Measurements from ENCODE around the gene GID8. TPM values are rescaled to one million over a fixed set of nuclear protein-coding genes. Genes with fewer than 3 reads are reported as not detected.

Gene GID8
- total and polyA plus RNA-seq, 4 donors, result 11.0 to 35.4 (median 23.7) TPM

GRCh38 chr20:62889411-62889810 is 48.5 kb upstream of the GID8 start:
- DNase-seq (no peak), ATAC-seq (ENCODE audit: insufficient read depth, low FRiP score) (no peak)
- H3K4me1 ChIP-seq (ENCODE audit: control insufficient read depth in 5 of 5, insufficient read depth in 5 of 5, low read length in 5 of 5), result no peaks in the 10 kb centered on the region
- no peak for TF ChIP-seq CTCF (IDR thresholded peaks at IDR 0.05; ENCODE audit: control extremely low read depth, extremely low read depth)
- H3K27me3 ChIP-seq (ENCODE audit: control insufficient read depth in 3 of 3, insufficient read depth in 3 of 3, low read length in 2 of 3), result no peaks in the 10 kb centered on the region
- H3K9me3 ChIP-seq (ENCODE audit: control insufficient read depth in 4 of 4, insufficient read depth in 3 of 4, low read length in 3 of 4), result peaks cover 0 to 2% (median 0%) of the 10 kb centered on the region in 4 donors
- no peak overlapping the region for H3K27ac ChIP-seq (ENCODE audit: low read depth in 1 of 2, low read length in 1 of 2)
- H3K36me3 ChIP-seq (ENCODE audit: control insufficient read depth in 4 of 4, insufficient read depth in 4 of 4, low read length in 4 of 4), result peaks cover 36 to 63% (median 45%) of the 10 kb centered on the region in 4 donors
- H3K4me3 ChIP-seq, result no peak overlapping the region
- 93 to 94% methylated on average over 8 of the region's 8 CpGs for WGBS, 2 donors
- no peak overlapping the region for H3K9ac ChIP-seq (ENCODE audit: insufficient read depth in 1 of 2, low read length in 2 of 2)

- Histone ChIP-seq H3K9ac (ENCODE audit: insufficient read depth in 1 of 2, low read length in 2 of 2) (no peak overlapping the region), H3K27me3 (ENCODE audit: control insufficient read depth in 3 of 3, insufficient read depth in 3 of 3, low read length in 2 of 3) (no peaks in the 10 kb centered on the region), H3K4me1 (ENCODE audit: control insufficient read depth in 5 of 5, insufficient read depth in 5 of 5, low read length in 5 of 5) (no peaks in the 10 kb centered on the region), H3K27ac (ENCODE audit: low read depth in 1 of 2, low read length in 1 of 2) (no peak overlapping the region), H3K9me3 (ENCODE audit: control insufficient read depth in 4 of 4, insufficient read depth in 3 of 4, low read length in 3 of 4) (peaks cover 0 to 2% (median 0%) of the 10 kb centered on the region in 4 donors), H3K4me3 (no peak overlapping the region), H3K36me3 (ENCODE audit: control insufficient read depth in 4 of 4, insufficient read depth in 4 of 4, low read length in 4 of 4) (peaks cover 41 to 63% (median 48%) of the 10 kb centered on the region in 4 donors)
- ATAC-seq (ENCODE audit: insufficient read depth, low FRiP score) (no peak), DNase-seq (no peak)
- 95 to 97% methylated on average over 9 of the region's 9 CpGs for WGBS, 2 donors
- no peak for TF ChIP-seq CTCF (IDR thresholded peaks at IDR 0.05; ENCODE audit: control extremely low read depth, extremely low read depth)
These were observed 48.1 kb upstream of the GID8 start for GRCh38 chr20:62889871-62890270.

- no peak for ATAC-seq (ENCODE audit: insufficient read depth, low FRiP score)
- 92 to 97% methylated on average over 7 of the region's 7 CpGs for WGBS, 2 donors
These were observed 47.5 kb upstream of the GID8 start for GRCh38 chr20:62890444-62890843.

More at GRCh38 chr20:62890444-62890843, 47.5 kb upstream of the GID8 start:
- Histone ChIP-seq H3K4me1 (ENCODE audit: control insufficient read depth in 5 of 5, insufficient read depth in 5 of 5, low read length in 5 of 5) (no peaks in the 10 kb centered on the region), H3K27ac (ENCODE audit: low read depth in 1 of 2, low read length in 1 of 2) (no peak overlapping the region), H3K9ac (ENCODE audit: insufficient read depth in 1 of 2, low read length in 2 of 2) (no peak overlapping the region), H3K27me3 (ENCODE audit: control insufficient read depth in 3 of 3, insufficient read depth in 3 of 3, low read length in 2 of 3) (no peaks in the 10 kb centered on the region), H3K9me3 (ENCODE audit: control insufficient read depth in 4 of 4, insufficient read depth in 3 of 4, low read length in 3 of 4) (peaks cover 0 to 2% (median 0%) of the 10 kb centered on the region in 4 donors), H3K36me3 (ENCODE audit: control insufficient read depth in 4 of 4, insufficient read depth in 4 of 4, low read length in 4 of 4) (peaks cover 41 to 68% (median 49%) of the 10 kb centered on the region in 4 donors), H3K4me3 (no peak overlapping the region)
- no peak for DNase-seq
- TF ChIP-seq CTCF (IDR thresholded peaks at IDR 0.05; ENCODE audit: control extremely low read depth, extremely low read depth), result no peak

Measured in lung (tissue), 12 donors.